AG08396 (cell line): ENCODE results near the gene PLAU.
"Not testable (repeated sequence)": the region's sequence is repeated elsewhere in the genome, so short reads cannot be mapped to it uniquely, and the experiment has no call there.

Experiments
- DNase-seq: peaks from one replicate; pipeline ENCODE4 v3.0.0; 2012; ENCODE audit warnings: low spot score, mixed read lengths

The PLAU gene

GRCh38 chr10:73922007-73922863 is 11.3 kb downstream of the PLAU start:
- DNase-seq = no peak

- no peak for DNase-seq
Measured at GRCh38 chr10:73922864-73923133, 11.9 kb downstream of the PLAU start.

- no peak for DNase-seq
Measured at GRCh38 chr10:73923935-73924598, 13.1 kb downstream of the PLAU start.

- DNase-seq = no peak
Measured at GRCh38 chr10:73924935-73925334, 14.0 kb downstream of the PLAU start.

GRCh38 chr10:73925539-73925938 is 14.6 kb downstream of the PLAU start:
- no peak for DNase-seq

GRCh38 chr10:73926152-73926764 is 15.3 kb downstream of the PLAU start:
- DNase-seq = no peak

GRCh38 chr10:73930630-73931327 is 19.8 kb downstream of the PLAU start:
- not testable (repeated sequence) for DNase-seq

- DNase-seq = no peak
Measured at GRCh38 chr10:73931767-73932619, 21.1 kb downstream of the PLAU start.

- no peak for DNase-seq
Measured at GRCh38 chr10:73932620-73933112, 21.7 kb downstream of the PLAU start.

- DNase-seq = no peak
Measured at GRCh38 chr10:73934074-73934473, 23.1 kb downstream of the PLAU start.

GRCh38 chr10:73935895-73936294 is 25.0 kb downstream of the PLAU start:
- DNase-seq = no peak

GRCh38 chr10:73937333-73938043 is 26.6 kb downstream of the PLAU start:
- no peak for DNase-seq

- DNase-seq = peak; percentile 90
Measured at GRCh38 chr10:73940634-73941221, 29.8 kb downstream of the PLAU start.

- DNase-seq = no peak
Measured at GRCh38 chr10:73941300-73941699, 30.4 kb downstream of the PLAU start.

GRCh38 chr10:73944356-73945100 is 33.6 kb downstream of the PLAU start:
- no peak for DNase-seq

GRCh38 chr10:73946253-73947145 is 35.6 kb downstream of the PLAU start:
- no peak for DNase-seq

GRCh38 chr10:73948947-73949633 is 38.2 kb downstream of the PLAU start:
- DNase-seq = no peak
